D721Med (cell line): ENCODE measurements around the gene TSPAN14.

Experiments used
- DNase-seq: peaks from one replicate; pipeline ENCODE4 v3.0.0; 2011; ENCODE audit warnings: low spot score; ENCODE audit not compliant: insufficient read length
- FAIRE-seq: peaks from 2 replicates; lab custom pipeline; 2011; peaks lifted over from hg19 to GRCh38; lab: Jason Lieb, UNC
- TF ChIP-seq, protein P1 (sequence below): IDR thresholded peaks from 2 replicates; pipeline ENCODE4 v1.5.1; 2012; ENCODE audit warnings: mild to moderate bottlenecking, control low read depth; ENCODE audit not compliant: insufficient read depth; ENCODE audit errors: missing control alignments

TSPAN14 gene

DNA sequence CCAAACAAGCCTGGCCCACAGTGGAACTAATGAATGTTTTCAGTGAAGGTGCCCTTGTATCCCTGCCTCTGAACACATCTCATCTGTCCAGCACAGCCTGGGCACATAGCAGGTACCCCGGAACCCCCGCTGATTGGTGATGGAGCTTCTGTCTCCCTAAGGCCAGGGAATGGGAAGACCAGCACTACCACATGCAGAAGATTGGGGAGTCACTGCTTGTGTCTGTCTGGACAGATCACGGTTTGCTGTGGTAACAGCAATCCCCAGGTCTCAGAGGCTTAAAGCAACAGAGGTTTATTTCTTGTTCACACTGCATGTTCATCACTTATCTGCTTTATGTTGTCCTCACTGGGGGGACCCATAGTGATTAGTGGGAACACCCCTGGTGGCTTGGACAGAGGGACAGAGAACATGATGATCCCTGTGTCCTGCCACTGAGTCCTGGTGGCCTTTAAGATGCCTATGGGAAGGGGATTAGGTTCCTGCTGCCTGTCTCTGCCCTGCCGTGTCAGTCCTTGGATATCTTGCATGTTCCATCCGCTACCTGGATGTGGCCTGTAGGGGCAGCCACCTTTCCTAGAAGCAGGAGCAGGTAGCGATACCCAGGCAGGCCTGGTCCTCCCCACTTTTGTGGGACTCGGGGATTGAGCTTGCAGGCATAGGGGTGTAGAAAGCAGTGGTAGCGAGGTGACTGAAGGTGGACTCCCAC, 3.6 kb downstream of the TSPAN14 start:
- TF ChIP-seq, protein P1, sequence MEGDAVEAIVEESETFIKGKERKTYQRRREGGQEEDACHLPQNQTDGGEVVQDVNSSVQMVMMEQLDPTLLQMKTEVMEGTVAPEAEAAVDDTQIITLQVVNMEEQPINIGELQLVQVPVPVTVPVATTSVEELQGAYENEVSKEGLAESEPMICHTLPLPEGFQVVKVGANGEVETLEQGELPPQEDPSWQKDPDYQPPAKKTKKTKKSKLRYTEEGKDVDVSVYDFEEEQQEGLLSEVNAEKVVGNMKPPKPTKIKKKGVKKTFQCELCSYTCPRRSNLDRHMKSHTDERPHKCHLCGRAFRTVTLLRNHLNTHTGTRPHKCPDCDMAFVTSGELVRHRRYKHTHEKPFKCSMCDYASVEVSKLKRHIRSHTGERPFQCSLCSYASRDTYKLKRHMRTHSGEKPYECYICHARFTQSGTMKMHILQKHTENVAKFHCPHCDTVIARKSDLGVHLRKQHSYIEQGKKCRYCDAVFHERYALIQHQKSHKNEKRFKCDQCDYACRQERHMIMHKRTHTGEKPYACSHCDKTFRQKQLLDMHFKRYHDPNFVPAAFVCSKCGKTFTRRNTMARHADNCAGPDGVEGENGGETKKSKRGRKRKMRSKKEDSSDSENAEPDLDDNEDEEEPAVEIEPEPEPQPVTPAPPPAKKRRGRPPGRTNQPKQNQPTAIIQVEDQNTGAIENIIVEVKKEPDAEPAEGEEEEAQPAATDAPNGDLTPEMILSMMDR: no peak
- FAIRE-seq (no peak), DNase-seq (no peak)

DNA sequence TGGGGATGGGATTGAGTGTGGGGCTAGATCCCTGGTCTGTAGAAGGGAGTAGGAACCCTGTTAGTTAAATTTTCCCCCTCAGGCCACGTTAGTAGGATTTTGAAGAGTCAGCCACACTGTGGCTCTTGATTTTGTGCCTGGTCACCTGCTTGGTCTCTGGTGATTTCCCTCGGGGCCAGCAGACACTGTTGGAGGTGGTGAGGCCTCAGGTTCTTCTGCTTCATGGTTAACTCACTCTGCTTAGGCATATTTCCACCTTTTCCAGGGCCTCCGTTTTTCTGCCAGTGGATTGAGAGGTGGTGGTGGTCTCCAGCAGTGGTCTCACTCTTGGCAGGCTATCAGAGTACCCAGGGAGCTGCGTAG, 4.1 kb downstream of the TSPAN14 start:
- no peak for FAIRE-seq
- no peak for DNase-seq
- TF ChIP-seq, protein P1: no peak

DNA sequence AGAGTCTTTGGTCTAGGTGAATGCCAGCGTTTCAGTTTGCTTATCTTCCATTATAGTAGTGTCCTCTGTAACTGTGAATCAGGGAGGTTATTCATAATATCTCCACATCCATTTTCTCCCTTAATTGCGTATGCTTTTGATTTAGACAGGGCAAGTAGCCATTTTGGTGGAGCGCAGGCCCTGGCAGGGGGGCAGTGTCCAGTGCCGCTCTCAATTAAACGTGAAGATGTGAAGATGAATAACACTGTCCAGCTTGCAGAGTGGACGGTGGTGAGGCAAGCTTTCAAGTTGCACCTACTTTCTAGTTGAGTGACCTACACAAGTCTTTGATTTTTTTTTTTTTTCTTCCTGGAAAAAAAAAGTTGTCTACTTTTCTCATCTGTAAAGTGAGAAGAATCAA, 4.5 kb downstream of the TSPAN14 start:
- DNase-seq (no peak), FAIRE-seq (no peak)
- TF ChIP-seq, protein P1: no peak

DNA sequence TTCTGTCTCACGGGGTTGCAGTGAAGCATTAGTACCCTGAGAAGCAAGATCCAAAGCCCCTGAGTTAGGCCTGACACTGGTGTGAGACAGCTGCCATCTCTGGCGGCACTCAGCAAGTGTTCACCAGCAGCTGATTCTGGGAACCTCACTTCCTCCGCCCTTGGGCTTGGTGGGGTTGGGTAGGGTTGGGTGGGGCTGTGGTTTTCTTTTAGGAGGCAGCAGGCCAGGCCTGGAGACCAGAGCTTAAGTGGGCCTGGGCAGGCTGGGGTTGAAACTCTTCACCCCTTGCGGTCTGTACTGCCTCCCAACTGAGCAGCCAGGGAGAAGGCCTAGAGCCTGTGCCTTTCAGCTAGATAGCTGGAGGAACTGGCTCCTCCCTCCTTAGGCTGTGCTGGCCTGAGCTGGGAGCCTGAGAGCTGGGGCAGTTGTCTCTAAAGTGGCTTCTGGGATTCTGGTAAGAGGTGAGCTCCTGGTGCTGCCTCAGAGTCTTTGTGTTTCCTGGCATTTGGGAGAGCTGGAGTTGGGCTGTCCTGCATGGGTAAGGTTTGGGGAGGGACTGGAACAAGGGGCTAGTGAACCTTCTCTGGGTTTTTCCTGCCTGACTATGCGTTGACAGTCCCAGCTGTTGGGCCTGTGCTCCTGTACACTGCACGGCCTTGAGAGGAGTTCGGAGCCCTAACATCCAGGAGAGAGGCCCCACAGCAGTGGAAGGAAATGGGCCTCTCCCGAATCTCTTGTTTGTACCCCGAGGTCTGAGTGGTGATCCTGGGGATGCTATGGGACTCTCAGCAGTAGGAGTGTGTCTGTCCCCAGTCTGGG, 5.1 kb downstream of the TSPAN14 start:
- TF ChIP-seq, protein P1: no peak
- FAIRE-seq: no peak
- DNase-seq: no peak

DNA sequence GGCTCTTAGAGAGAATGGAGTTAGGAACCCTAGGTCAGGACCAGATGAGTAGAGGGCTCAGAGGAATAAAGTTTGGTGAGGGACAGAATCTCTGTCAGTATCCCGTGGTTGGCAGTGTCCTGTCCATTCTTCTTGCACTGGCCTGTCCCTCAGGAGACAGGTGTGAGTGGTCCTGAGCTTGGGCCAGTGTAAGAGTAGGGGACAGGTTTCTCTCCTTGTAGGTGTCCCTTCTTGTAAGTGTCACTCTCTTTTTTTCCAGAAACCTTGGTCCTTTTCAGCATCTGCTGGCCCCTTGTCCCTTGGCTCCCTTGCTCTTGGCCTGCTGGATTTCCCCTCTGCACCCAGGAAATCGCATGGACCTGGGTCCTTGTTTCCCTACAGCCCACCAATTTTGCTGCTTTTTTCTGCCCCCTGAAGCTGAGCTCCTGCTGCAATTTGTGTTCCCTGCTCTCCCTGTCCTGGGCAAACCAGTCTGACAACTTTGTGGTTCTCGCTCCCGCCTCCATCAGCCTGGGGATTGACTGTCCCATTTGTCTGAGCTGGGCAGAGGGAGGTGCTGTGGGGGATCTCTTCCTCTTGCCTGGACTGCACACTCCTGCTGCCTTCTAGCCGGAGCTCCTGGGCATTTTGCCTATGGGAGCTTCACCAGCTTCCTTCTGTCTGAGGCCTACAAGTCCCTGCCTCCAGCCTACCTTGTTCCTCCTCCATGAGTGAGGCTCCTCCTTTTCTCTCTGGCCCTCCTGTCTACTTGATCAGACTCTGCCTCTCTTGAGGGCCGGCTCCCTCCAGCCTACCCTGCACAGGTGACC, 6.5 kb downstream of the TSPAN14 start:
- FAIRE-seq (no peak), DNase-seq (no peak)
- TF ChIP-seq, protein P1: no peak

DNA sequence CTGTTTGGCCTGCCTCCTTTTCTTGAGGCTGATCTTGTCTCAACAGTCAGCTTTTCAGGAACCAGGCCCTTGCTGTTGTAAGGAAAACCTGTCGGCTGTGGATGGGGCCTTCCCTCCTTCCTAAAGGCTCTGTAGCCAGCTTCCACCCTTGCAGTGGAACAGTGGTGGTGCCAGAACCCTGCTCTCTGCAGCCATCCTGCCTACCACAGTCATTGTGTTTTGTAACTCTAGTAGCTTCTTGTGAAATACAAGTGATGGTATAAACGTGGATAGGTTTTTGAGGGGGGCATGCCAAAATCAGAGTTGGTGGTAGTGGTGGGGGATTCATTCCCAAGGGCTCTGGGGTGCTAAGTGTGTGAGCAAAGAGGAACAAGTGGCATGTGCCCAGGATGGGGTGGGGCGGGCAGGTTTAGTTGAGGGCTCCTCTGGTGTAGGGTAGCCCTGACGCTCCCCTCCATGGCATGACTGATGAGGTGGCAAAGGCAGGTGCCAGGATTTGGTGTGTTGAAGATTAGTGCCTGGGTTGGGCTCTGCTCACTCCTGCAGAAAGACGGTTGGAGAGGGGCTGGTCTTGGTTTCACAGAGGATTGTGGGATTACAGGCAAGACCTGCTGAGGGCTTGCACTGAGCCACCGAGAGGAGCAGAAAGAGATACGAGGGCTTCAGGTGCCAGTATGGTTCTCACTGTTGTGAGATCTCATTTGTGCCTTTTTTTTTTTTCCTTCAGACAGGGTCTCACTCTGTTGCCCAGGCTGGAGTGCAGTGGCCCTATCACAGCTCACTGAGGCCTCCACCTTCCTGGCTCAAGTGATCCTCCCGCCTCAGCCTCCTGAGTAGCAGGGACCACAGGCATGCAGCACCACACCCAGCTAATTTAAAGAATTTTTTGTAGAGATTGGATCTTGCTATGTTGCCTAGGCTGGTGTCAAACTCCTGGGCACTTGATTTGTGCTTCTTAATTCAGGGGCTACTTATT, 7.4 kb downstream of the TSPAN14 start:
- DNase-seq (no peak), FAIRE-seq (no peak)
- TF ChIP-seq, protein P1: no peak
